ENCODE measurements around the gene DPP7.

DNA sequence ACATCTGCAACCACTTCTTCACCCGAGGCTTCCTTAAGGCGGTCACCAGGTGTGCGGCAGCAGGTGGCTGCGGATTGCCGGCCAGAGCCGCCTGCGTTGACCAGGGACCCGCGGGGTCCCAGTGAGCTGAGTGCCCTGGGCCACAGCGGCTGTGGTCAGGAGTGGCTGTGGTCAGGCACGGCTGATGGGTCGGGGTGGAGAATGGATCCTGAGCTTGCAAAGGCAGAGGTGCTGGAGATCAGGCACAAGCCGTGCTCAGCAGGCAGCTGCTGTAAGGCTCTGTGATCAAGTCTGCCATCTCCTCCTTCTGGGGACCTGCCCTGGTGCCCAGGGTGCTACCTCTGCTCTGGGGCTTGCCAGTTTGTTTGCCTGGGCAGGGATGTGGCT is 35.1 kb downstream of the DPP7 start:
- TF ChIP-seq FOXM1 (IDR thresholded peaks at IDR 0.05; ENCODE audit: borderline replicate concordance, low read depth), result no peak
- TF ChIP-seq CEBPB (IDR thresholded peaks at IDR 0.05), result no peak
- TF ChIP-seq, protein P1, sequence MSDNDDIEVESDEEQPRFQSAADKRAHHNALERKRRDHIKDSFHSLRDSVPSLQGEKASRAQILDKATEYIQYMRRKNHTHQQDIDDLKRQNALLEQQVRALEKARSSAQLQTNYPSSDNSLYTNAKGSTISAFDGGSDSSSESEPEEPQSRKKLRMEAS (IDR thresholded peaks at IDR 0.05), result no peak
